SKM-1 treated with dmso at 0.1 percent for 144 hours (cell line): ENCODE measurements around the gene RAB26.

Source experiments
- DNase-seq: peaks from one replicate; lab custom pipeline; 2025; ENCODE audit not compliant: unreplicated experiment; lab: John Stamatoyannopoulos, UW

Gene RAB26

DNA sequence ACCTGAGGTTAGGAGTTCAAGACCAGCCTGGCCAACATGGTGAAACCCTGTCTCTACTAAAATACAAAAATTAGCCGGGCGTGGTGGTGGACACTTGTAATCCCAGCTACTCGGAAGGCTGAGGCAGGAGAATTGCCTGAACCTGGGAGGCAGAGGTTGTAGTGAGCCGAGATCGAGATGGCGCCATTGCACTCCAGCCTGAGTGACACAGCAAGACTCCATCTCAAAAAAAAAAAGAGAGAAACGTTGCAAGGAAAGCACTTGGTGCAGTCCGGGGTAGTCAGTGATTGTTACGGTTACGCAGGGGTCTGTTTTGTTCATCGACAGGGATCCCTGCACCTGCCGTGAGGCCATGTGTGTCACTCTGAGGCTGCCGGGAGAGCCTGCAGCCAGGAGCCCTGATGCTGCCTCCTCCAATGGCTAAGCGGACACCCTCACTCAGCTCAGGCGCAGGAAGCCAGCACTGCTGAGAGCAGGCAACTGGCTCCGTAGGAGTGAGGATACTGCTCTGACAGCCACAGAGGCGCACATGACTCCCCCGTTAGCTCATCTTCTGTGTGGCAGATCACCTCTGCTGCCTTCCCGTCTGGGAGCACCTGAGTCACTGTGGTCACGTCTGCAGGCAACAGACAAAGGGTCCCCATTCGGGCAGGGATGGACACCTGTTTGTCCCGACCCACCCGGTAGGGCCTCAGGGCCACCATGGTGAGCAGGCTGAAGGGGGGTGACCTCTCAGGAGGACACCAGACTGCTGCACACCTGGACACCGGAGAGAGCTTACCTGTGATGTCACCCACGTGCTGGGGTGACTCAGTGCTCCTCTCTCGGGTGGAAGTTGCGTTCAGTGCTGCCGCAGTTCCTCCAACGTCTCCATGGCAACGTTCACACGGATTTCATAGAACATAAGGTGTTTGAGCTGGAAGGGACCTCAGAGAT, 5.2 kb upstream of the RAB26 start:
- DNase-seq = no peak

GRCh38 chr16:2143878-2144485, 4.4 kb upstream of the RAB26 start:
- DNase-seq = no peak

DNA sequence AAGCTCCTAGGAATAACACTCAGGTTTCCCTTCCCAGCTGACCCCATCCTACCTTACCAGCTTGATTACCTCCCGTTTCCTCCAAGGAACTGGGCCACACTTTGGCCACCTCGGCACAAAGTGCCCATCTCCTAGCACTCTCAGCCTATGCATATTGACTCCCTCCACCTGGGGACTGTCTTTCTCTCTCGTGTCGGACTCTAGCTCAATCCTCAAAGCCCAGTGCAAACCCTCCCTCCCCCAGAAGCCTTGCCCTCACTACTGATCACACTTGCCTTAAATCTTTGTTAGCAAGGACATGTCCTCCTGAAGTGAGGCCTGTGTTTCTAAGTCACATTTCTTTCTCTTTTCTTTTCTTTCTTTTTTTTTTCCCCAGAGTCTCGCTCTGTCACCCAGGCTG, 2.6 kb upstream of the RAB26 start:
- DNase-seq = no peak

DNA sequence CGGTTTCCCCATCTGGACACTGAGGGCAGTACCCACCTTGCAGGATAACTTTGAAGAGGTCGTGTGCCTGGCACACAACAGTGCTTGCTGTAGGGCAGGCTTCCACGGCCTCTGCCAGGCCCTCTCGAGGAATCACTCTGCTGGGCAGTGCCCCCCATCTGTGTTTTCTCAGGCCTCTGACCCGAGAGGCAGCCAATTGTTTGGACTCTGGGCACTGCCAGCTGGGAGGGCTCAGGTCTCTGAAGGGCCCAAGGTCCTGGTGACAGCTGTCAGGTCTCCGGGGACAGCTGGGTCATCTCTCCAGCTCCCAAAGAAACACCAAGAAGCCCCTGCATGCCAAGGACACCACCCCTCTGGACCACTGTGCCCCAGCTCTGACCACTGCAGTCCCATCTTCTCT, 1.0 kb upstream of the RAB26 start:
- DNase-seq = no peak

- no peak for DNase-seq
Measured at GRCh38 chr16:2148714-2149629, 547 bp downstream of the RAB26 start.

DNA sequence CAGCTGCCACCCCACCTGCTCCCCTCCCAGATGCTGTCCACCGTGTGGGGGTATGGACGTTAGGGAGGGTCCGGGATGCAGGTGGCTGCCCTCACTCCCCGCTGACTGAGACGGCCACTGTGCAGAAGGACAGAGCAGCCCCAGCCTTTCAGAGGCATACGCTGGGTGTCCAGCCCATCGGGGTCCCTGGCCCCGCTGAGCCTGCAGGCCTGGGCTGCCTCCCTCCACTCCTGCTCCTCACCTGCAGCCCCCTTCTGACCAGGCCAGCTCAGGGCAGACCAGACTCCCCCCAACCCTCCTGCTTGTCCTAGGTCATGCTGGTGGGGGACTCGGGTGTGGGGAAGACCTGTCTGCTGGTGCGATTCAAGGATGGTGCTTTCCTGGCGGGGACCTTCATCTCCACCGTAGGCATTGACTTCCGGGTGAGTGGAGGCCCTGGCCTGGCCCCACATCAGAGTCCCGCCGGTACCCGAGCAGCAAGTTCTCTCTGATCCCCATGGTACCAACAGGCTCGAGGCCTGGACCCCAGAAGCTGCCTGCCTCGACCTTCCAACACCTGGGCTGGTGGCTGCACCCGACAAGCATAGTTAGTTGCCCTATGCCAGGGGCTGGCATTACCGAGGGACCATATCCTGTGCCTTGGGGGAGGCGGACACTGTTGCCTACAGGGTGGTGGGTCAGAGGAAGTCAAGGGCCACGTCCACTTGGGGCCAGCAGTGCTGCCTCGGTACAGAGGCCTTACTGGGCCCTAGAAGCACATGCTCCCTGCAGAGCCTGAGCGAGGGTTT, 1.4 kb downstream of the RAB26 start:
- DNase-seq = no peak

DNA sequence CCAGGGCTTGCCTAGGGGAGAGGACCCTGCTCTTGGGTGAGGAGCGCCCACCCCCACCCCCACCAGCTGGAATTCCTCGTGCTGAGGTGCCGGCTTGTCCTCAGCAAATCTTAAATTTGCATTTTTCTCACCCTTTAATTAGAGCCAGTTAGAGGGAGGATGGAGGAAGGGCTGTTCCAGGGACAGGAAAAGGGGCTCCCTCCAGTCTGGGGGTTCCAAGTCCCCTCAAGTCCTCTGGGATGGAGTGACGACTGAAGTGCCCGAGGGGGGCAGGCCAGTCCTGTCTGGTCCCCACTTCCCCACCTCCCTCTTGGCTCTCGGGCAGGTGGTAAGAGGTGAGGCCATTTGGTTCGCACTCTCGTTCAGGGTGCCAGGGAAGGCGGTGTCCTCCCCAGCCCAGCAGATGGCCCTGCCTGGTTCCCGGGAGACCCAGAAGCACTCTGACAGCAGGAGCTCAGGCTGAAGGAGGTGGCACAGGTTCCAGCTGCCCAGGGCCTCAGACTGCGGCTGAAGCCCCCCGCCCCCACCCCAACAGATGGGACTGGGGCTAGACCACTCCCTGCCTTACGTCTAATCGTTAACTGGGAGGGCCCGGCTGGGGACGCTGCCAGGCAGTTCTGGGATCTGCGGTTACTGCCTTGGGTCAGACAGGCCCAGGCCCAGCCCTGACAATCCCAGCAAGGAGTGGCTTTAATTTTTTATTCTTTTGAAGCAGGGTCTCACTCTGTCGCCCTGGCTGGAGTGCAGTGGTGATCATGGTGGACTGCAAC, 2.2 kb downstream of the RAB26 start:
- DNase-seq = no peak

- DNase-seq = no peak
Measured at GRCh38 chr16:2151188-2152091, 3.0 kb downstream of the RAB26 start.

- no peak for DNase-seq
Measured at GRCh38 chr16:2152695-2153506, 4.5 kb downstream of the RAB26 start.

GRCh38 chr16:2154533-2155090, 6.2 kb downstream of the RAB26 start:
- no peak for DNase-seq

GRCh38 chr16:2155091-2155950, 6.9 kb downstream of the RAB26 start, which contains the start of gene TRAF7:
Gene TRAF7, plus strand, starts transcription at chr16:2155782. Its CDS starts 8,139 bp downstream, at chr16:2163921.
- peak; percentile 99 for DNase-seq

DNA sequence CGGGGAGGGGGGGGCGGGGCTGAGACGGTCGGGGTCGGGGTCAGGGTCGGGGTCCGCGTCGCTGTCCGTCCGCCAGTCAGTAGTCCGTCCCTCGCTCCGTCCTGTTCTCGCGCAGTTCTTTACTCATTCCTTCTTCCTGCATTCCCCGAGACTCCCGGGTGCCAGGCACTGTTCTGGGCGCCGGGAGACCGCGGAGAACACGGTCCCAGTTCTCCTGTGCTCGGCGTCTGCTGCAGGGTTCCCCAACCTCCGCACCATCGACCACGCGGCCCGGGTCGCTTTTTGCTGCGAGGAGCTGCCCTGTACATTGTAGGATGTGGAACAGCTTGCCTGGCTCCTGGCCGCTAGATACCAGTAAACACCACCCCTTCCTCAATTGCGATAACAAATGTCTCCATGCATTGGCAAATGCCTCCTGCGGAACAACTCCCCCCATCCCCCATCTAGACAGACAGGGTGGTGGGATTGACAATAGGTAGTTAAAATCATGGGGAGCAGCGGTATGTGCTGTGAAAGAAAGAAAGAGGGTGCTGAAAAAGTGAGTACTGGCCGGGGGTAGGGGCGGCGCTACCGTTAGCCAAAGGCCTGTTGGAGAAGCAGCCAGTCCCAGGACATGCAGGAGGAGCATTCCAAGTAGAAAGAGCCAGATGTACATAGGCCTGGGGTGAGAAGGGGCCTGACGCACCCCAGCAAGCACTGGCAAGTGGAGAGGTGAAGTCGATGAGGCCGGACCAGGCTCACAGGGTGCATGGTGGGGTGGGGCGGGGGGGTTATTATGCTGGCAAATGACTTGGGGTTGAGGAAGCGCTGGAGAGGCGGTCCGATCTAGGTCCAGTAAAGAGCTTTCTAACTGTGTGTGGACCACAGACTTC, 7.8 kb downstream of the RAB26 start:
- no peak for DNase-seq

DNA sequence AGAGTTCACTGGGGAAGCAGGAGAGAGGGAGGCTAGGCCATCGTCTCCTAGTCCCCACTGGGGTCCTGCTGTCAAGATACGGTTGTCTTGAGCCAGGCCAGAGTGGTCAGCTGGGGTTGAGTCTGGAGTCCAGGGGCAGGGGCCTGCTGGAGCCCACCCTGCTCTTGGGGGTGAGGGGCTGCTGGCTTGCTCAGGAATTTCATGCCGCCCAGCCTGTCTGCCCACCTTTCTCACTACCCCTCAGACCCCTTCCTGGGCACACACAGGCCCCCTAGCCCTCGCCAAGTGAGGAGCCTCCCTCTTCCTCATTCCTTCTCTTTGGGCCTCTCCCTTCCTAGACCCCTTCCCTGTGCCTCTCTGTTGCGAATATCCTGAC, 8.4 kb downstream of the RAB26 start:
- no peak for DNase-seq

DNA sequence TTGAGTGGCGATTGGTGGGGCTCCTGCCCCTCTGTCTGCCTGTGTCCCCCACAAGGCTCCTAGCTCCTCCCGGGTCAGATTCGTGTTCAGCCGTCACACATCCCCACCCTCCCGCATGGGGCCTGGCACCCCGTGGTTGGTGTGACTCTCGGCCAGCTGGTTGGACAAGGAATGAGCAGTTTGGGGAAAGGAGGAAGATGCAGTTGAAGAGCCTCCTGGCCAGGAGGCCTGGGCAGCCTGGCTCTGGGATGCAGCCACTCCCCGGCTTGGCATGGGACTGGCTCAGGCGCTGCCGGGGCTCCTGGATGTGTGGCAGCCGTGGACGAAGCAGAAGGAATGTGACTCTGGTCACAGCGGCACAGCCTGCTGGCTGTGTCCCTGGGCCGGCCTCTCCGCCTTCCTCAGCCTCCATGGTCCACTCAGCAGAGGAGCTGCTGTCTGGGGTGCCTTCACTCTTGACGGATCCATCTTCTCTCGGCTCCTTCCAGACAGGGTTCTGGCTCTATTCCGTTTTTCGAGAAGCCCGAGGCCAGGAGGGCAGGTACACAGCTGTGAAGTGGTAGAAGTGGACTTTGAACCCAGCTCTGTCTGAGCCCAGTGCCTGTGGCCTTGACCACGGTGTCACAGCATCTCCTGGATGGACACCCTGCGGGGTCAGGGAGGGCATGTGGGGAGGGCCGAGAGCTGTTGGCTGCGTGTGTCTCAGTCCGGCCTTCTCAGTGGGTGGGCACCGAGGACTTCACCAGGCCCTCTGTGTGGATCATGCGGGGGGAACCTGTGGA, 9.2 kb downstream of the RAB26 start:
- DNase-seq = no peak

GRCh38 chr16:2158262-2158638, 9.8 kb downstream of the RAB26 start:
- no peak for DNase-seq
